Measurements from ENCODE around the gene RAB3GAP1.
A peak's percentile ranks its signal among the peaks of the same experiment; 100 is the strongest.

RAB3GAP1 gene

DNA sequence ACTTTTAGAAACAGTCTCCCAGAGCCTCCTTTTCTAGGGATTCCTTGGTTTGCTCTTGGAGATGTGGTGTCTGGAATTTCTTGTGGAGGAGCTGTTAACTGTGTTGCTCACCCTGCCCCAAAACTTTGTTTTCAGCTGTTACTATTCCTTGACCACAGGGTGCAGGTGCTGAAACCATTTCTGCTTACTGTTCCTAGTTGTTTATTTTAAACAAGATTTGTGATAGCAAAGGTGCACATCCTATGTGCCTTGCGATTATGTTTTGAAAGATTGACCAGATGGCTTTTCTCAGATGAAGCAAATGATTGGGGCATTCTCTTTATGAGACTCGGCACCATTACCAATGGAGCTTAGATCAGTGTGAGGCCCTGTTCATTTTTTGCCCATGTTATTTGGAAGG lies 111.2 kb downstream of the RAB3GAP1 start:
- no peak for TF ChIP-seq TAF1 (IDR thresholded peaks at IDR 0.05; ENCODE audit: low read depth)

DNA sequence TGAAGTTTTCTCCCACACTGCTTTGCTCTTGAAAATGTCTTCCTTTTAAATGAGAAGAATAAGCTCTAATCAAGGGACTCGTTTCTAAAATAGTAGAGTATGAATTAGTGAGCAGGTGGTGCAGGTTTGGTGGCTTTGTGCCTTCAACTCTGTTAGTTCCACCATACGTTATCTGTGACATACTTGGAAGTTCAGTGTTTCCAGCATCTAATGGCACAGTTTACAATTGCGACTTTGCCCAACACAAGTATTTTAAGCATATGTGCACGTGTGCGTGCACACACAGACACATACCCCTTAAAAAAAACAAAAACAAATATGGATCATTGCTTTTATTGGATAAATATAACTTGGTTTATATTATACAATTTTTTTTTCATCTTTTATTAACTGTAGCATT lies 111.8 kb downstream of the RAB3GAP1 start:
- TF ChIP-seq REST (IDR thresholded peaks at IDR 0.05; ENCODE audit: low read depth) (no peak), RAD21 (IDR thresholded peaks at IDR 0.05; ENCODE audit: low read depth) (no peak), TCF12 (IDR thresholded peaks at IDR 0.05; ENCODE audit: low read depth) (no peak), NFIC (IDR thresholded peaks at IDR 0.05) (no peak), EP300 (IDR thresholded peaks at IDR 0.05; ENCODE audit: borderline replicate concordance) (no peak), YY1 (IDR thresholded peaks at IDR 0.05; ENCODE audit: low read depth) (no peak), EGR1 (IDR thresholded peaks at IDR 0.05) (no peak), MAX (IDR thresholded peaks at IDR 0.05) (no peak), TEAD4 (IDR thresholded peaks at IDR 0.05) (no peak), FOXM1 (IDR thresholded peaks at IDR 0.05; ENCODE audit: borderline replicate concordance, low read depth) (no peak)

DNA sequence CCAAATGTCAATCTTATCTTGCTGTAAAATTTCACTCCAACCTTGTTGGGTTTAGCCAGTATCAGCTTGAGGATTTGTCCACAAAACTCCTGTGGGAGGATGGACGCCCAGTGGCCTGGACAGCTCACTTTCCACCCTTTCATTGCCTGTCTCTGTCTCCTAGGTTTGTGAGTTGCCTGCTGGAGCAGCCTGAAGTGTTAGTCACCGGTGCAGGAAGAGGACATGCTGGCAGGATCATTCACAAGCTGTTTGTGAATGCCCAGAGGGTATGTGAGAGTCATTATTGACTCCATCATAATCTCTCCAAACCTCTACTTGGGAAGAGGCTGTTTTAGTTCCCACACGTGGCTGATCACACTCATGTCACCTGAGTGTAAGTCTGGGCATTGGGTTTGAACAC lies 112.3 kb downstream of the RAB3GAP1 start:
- TF ChIP-seq TAF1 (IDR thresholded peaks at IDR 0.05; ENCODE audit: low read depth) (no peak), ZBTB7A (IDR thresholded peaks at IDR 0.05; ENCODE audit: low read depth) (no peak), EP300 (IDR thresholded peaks at IDR 0.05; ENCODE audit: borderline replicate concordance) (no peak), CREB1 (IDR thresholded peaks at IDR 0.05; ENCODE audit: low read depth) (no peak), RAD21 (IDR thresholded peaks at IDR 0.05; ENCODE audit: low read depth) (no peak), EGR1 (IDR thresholded peaks at IDR 0.05) (no peak), USF1 (IDR thresholded peaks at IDR 0.05) (no peak), YY1 (IDR thresholded peaks at IDR 0.05; ENCODE audit: low read depth) (no peak), MAX (IDR thresholded peaks at IDR 0.05) (no peak), CEBPB (IDR thresholded peaks at IDR 0.05) (no peak)

GRCh38 chr2:135167273-135167672 lies 115.2 kb downstream of the RAB3GAP1 start:
- TF ChIP-seq FOXM1 (IDR thresholded peaks at IDR 0.05; ENCODE audit: borderline replicate concordance, low read depth) (no peak), RAD21 (IDR thresholded peaks at IDR 0.05; ENCODE audit: low read depth) (no peak), TEAD4 (IDR thresholded peaks at IDR 0.05) (no peak)

- TF ChIP-seq TEAD4 (IDR thresholded peaks at IDR 0.05) (peak; percentile 40; the same call in 1 of the 2 replicates), RAD21 (IDR thresholded peaks at IDR 0.05; ENCODE audit: low read depth) (no peak; the same call in 1 of the 2 replicates)
Observed at GRCh38 chr2:135168204-135168856, 116.2 kb downstream of the RAB3GAP1 start.

- TF ChIP-seq CEBPB (IDR thresholded peaks at IDR 0.05) (no peak), CREB1 (IDR thresholded peaks at IDR 0.05; ENCODE audit: low read depth) (no peak), RAD21 (IDR thresholded peaks at IDR 0.05; ENCODE audit: low read depth) (no peak), TAF1 (IDR thresholded peaks at IDR 0.05; ENCODE audit: low read depth) (no peak), TEAD4 (IDR thresholded peaks at IDR 0.05) (no peak), USF1 (IDR thresholded peaks at IDR 0.05) (no peak), TCF12 (IDR thresholded peaks at IDR 0.05; ENCODE audit: low read depth) (no peak), FOXM1 (IDR thresholded peaks at IDR 0.05; ENCODE audit: borderline replicate concordance, low read depth) (no peak), YY1 (IDR thresholded peaks at IDR 0.05; ENCODE audit: low read depth) (no peak), MAX (IDR thresholded peaks at IDR 0.05) (no peak)
Observed at GRCh38 chr2:135169900-135170753, 118.0 kb downstream of the RAB3GAP1 start.

DNA sequence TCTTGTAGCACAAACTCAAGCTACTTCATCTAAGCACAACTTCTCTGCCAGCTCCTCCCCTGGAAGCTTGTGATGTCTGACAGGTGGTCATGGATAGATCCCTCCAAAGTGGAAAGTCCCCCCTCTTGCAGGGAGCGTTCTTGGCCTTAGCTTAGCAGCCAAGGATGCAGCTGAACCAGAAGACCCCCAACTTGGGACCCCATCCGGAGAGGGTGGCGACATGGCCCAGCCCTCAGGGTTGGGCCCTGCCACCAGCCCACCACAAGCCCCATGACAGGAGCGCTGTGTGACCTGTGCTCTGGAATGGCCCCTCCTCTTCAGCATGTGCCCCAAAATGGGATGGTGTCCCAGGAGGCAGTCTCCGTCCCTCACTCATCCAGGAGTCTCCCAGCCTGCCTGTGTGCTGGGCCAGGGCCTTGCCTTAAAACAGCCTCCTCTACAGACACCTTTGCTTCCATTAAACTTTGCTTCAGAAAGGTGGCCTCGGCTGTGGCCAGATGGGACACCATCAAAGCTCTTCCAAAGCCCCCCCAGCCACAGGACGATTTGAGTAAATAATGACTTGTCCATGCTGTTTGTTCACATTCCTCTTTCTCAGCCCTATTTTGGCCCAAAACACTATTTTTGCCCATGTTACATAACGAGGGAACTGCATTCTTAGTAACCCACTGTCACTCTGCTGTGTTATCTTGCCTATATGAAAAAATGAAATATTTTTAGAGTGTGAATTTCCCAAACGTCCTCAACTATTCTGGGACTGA lies 122.1 kb downstream of the RAB3GAP1 start:
- TF ChIP-seq EGR1 (IDR thresholded peaks at IDR 0.05), result no peak

DNA sequence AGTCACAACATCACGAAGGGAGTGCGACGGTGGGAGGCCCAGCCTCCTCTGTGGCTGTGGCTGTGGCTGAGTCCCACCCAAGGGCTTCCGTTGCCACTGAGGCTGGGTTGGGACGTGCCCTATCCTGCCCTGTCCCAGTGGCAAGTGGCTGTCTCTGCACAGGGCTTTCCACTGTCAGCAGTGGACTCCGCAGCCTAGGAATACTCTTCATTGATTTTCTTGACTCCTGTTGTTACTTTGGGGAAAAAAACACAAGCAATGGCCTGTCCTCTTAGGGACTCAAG lies 122.7 kb downstream of the RAB3GAP1 start:
- TF ChIP-seq FOXM1 (IDR thresholded peaks at IDR 0.05; ENCODE audit: borderline replicate concordance, low read depth) (no peak), NFIC (IDR thresholded peaks at IDR 0.05) (no peak), USF1 (IDR thresholded peaks at IDR 0.05) (no peak), EP300 (IDR thresholded peaks at IDR 0.05; ENCODE audit: borderline replicate concordance) (no peak), REST (IDR thresholded peaks at IDR 0.05; ENCODE audit: low read depth) (no peak), ZBTB7A (IDR thresholded peaks at IDR 0.05; ENCODE audit: low read depth) (no peak), EGR1 (IDR thresholded peaks at IDR 0.05) (no peak), TEAD4 (IDR thresholded peaks at IDR 0.05) (no peak), CEBPB (IDR thresholded peaks at IDR 0.05) (no peak), CREB1 (IDR thresholded peaks at IDR 0.05; ENCODE audit: low read depth) (no peak), MAX (IDR thresholded peaks at IDR 0.05) (no peak), RAD21 (IDR thresholded peaks at IDR 0.05; ENCODE audit: low read depth) (no peak), YY1 (IDR thresholded peaks at IDR 0.05; ENCODE audit: low read depth) (no peak), TAF1 (IDR thresholded peaks at IDR 0.05; ENCODE audit: low read depth) (no peak)
